Measurements from ENCODE around the gene MYH9. TPM values are rescaled to one million over a fixed set of nuclear protein-coding genes. Genes with fewer than 3 reads are reported as not detected.

The MYH9 gene
- total RNA-seq, 1 experiment from 2014 or later = 758 TPM

- H3K4me1 ChIP-seq (replicated peaks; ENCODE audit: insufficient read depth) = peaks cover 21% of the 10 kb centered on the region
- peaks cover 35% of the 10 kb centered on the region for H3K79me2 ChIP-seq (ENCODE audit: low read depth)
- POLR2A ChIA-PET (ENCODE audit: unreplicated experiment) = interaction anchor here (0.6 kb wide), 1 partner anchor 208 kb away, joined by 12 read pairs; no protein-coding TSS in a partner anchor
- BruUV-seq (replicated peaks) = no TSS peak
- H4K20me1 ChIP-seq (ENCODE audit: insufficient read depth) = peaks cover 78% of the 10 kb centered on the region
- CTCF ChIA-PET = interaction anchor here (2.1 kb wide), 1 partner anchor 169 kb away, joined by 9 read pairs; no protein-coding TSS in a partner anchor
- H2AFZ ChIP-seq = no peak overlapping the region
- H3K27ac ChIP-seq = no peak overlapping the region
- TF ChIP-seq EZH2 (IDR thresholded peaks at IDR 0.05; ENCODE audit: low read depth) (no peak), CTCF (conservative IDR thresholded peaks at IDR 0.05) (peak; percentile 100)
- H3F3A ChIP-seq (ENCODE audit: insufficient read depth, low read depth) = peaks cover 97% of the 10 kb centered on the region
- peaks cover 82% of the 10 kb centered on the region for H3K36me3 ChIP-seq (ENCODE audit: low read depth)
- H3K4me2 ChIP-seq = no peak overlapping the region
- intact Hi-C loops (cut with micrococcal nuclease; ENCODE audit: unreplicated experiment) = loop anchor here (1.0 to 5.0 kb wide), 4 partner anchors 28 to 169 kb away; no protein-coding TSS in a partner anchor
- H3K9me3 ChIP-seq (ENCODE audit: insufficient read depth, low read depth) = no peaks in the 10 kb centered on the region
- no peaks in the 10 kb centered on the region for H3K27me3 ChIP-seq (ENCODE audit: insufficient read depth, low read depth)
- no peaks in the 10 kb centered on the region for H3K9me2 ChIP-seq (ENCODE audit: insufficient read depth)
- DNase-seq = peak; percentile 64 to 84
- no peak overlapping the region for H3K4me3 ChIP-seq
These were observed 86.4 kb downstream of the MYH9 start for GRCh38 chr22:36301384-36301828.

GRCh38 chr22:36300396-36301212 is 87.2 kb downstream of the MYH9 start:
- DNase-seq = no peak
- no peak overlapping the region for H3K27ac ChIP-seq
- no peaks in the 10 kb centered on the region for H3K27me3 ChIP-seq (ENCODE audit: insufficient read depth, low read depth)
- peaks cover 35% of the 10 kb centered on the region for H3K79me2 ChIP-seq (ENCODE audit: low read depth)
- peaks cover 86% of the 10 kb centered on the region for H4K20me1 ChIP-seq (ENCODE audit: insufficient read depth)
- POLR2A ChIA-PET (ENCODE audit: unreplicated experiment) = no interaction called here
- H3K4me3 ChIP-seq = no peak overlapping the region
- no peak overlapping the region for H3K4me2 ChIP-seq
- TF ChIP-seq CTCF (conservative IDR thresholded peaks at IDR 0.05) (no peak), EZH2 (IDR thresholded peaks at IDR 0.05; ENCODE audit: low read depth) (no peak)
- no peaks in the 10 kb centered on the region for H3K9me2 ChIP-seq (ENCODE audit: insufficient read depth)
- H3F3A ChIP-seq (ENCODE audit: insufficient read depth, low read depth) = peaks cover 97% of the 10 kb centered on the region
- BruUV-seq (replicated peaks) = no TSS peak
- no peaks in the 10 kb centered on the region for H3K9me3 ChIP-seq (ENCODE audit: insufficient read depth, low read depth)
- H3K4me1 ChIP-seq (replicated peaks; ENCODE audit: insufficient read depth) = peaks cover 21% of the 10 kb centered on the region
- CTCF ChIA-PET = interaction anchor here (0.5 to 2.1 kb wide), 2 partner anchors 170 to 228 kb away, joined by 4 to 9 read pairs; no protein-coding TSS in a partner anchor
- H3K36me3 ChIP-seq (ENCODE audit: low read depth) = peaks cover 83% of the 10 kb centered on the region
- no peak overlapping the region for H2AFZ ChIP-seq
- intact Hi-C loops (cut with micrococcal nuclease; ENCODE audit: unreplicated experiment) = loop anchor here (1.0 to 5.0 kb wide), 4 partner anchors 29 to 170 kb away; no protein-coding TSS in a partner anchor

- Histone ChIP-seq H3K9me2 (ENCODE audit: insufficient read depth) (no peaks in the 10 kb centered on the region), H3K27me3 (ENCODE audit: insufficient read depth, low read depth) (no peaks in the 10 kb centered on the region), H4K20me1 (ENCODE audit: insufficient read depth) (peaks cover 91% of the 10 kb centered on the region), H3K4me1 (replicated peaks; ENCODE audit: insufficient read depth) (peaks cover 17% of the 10 kb centered on the region), H3K4me2 (no peak overlapping the region), H3K79me2 (ENCODE audit: low read depth) (peaks cover 35% of the 10 kb centered on the region), H3F3A (ENCODE audit: insufficient read depth, low read depth) (peaks cover 97% of the 10 kb centered on the region), H3K9me3 (ENCODE audit: insufficient read depth, low read depth) (no peaks in the 10 kb centered on the region), H3K27ac (no peak overlapping the region), H2AFZ (no peak overlapping the region), H3K36me3 (ENCODE audit: low read depth) (peaks cover 83% of the 10 kb centered on the region), H3K4me3 (no peak overlapping the region)
- POLR2A ChIA-PET (ENCODE audit: unreplicated experiment) = no interaction called here
- TF ChIP-seq CTCF (conservative IDR thresholded peaks at IDR 0.05) = no peak
- TF ChIP-seq EZH2 (IDR thresholded peaks at IDR 0.05; ENCODE audit: low read depth) = no peak
- intact Hi-C loops (cut with micrococcal nuclease; ENCODE audit: unreplicated experiment) = loop anchor here (5.0 kb wide), 1 partner anchor 52 kb away; no protein-coding TSS in a partner anchor
- CTCF ChIA-PET = interaction anchor here (0.5 kb wide), 1 partner anchor 228 kb away, joined by 4 read pairs; no protein-coding TSS in a partner anchor
- no peak for DNase-seq
- no TSS peak for BruUV-seq (replicated peaks)
These were observed 87.9 kb downstream of the MYH9 start for GRCh38 chr22:36299911-36300310.
